A673 (cell line): ENCODE results near the gene NPAP1.

Source experiments
- EZH2 ChIP-seq: fragments of 200-600 bp; sonication (generic); IDR thresholded peaks from 2 replicates; pipeline ENCODE4 v1.6.1; 2017; ENCODE audit warnings: borderline replicate concordance, low read depth, mild to moderate bottlenecking, mixed read lengths, antibody characterized with exemption, low read length; ENCODE audit not compliant: poor library complexity, severe bottlenecking
- TF ChIP-seq, protein P1 (sequence below): fragments of 300-800, 200-600 bp; sonication (generic); conservative IDR thresholded peaks from 2 replicates; pipeline ENCODE4 v1.5.1; 2017; ENCODE audit warnings: low read depth, mild to moderate bottlenecking, antibody characterized with exemption, low read length, moderate library complexity, mixed read lengths

DNA sequence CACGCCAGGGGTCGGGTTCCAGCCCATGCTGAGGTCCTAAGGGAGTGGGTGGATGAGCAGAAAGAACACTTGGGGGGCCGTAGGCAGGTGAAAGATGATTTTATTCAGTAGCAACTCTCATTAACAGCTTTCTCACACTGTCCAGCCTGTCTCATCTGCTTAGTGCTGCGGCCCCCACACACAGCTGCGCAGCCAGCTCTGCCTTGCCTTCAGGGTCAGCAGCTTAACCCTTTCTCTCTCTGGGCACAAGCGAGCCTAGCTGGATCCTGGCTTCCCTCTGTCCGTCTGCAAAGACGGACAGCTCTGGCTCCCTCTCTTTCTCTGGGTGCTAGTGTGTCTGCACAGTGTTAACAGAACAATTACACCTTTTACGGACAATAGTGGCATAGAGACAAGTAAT, 21.3 kb downstream of the NPAP1 start:
- TF ChIP-seq, protein P1, sequence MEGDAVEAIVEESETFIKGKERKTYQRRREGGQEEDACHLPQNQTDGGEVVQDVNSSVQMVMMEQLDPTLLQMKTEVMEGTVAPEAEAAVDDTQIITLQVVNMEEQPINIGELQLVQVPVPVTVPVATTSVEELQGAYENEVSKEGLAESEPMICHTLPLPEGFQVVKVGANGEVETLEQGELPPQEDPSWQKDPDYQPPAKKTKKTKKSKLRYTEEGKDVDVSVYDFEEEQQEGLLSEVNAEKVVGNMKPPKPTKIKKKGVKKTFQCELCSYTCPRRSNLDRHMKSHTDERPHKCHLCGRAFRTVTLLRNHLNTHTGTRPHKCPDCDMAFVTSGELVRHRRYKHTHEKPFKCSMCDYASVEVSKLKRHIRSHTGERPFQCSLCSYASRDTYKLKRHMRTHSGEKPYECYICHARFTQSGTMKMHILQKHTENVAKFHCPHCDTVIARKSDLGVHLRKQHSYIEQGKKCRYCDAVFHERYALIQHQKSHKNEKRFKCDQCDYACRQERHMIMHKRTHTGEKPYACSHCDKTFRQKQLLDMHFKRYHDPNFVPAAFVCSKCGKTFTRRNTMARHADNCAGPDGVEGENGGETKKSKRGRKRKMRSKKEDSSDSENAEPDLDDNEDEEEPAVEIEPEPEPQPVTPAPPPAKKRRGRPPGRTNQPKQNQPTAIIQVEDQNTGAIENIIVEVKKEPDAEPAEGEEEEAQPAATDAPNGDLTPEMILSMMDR = no peak
- no peak for TF ChIP-seq EZH2
